HG02623 (cell line): Measurements from ENCODE around the gene GRIK1.
"Not testable (repeated sequence)": the region's sequence is repeated elsewhere in the genome, so short reads cannot be mapped to it uniquely, and the experiment has no call there.

Experiments
- ATAC-seq: cut with Tn5 transposase; IDR thresholded peaks from one replicate; pipeline ENCODE4 v1.9.1; 2021; ENCODE audit warnings: moderate library complexity; ENCODE audit not compliant: unreplicated experiment

The GRIK1 gene

DNA sequence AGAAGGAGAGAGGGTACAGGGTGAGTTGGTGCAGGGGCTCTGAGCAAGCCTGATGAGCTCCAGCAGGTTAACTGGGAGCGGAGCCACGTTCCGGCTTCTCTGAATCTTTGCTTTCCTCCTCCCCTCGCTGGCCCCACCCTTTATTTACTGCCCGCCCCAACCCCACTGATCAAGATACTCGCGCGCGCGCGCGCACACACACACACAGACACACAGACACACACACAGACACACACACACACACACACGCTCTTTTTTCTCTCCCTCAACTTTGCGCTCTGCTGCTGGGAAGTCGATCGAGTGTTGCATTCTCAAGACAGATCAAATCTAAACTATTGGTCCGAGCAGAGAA lies at the start of gene GRIK1:
Gene GRIK1, minus strand, starts transcription at position 73 of the 352 bp plus-strand sequence.
- ATAC-seq, result no peak

DNA sequence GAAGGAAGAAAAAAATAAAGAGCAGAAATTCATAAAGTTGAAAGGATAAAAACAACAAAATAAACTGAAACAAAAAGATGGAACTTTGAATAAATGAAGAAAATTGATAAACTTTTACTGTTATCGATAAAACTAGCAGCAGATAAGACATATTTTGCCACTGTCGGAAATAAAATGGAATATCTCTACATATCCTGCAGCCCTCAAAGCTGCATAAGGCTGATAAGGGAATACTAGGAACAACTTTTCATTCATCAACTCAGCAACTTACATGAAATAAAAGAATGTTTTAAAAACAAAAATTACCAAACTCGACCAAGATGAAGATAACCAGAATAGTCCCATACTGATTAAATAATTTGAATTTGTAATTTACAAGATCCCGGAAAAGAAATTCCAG lies 48.0 kb upstream of the GRIK1 start:
- no peak for ATAC-seq

DNA sequence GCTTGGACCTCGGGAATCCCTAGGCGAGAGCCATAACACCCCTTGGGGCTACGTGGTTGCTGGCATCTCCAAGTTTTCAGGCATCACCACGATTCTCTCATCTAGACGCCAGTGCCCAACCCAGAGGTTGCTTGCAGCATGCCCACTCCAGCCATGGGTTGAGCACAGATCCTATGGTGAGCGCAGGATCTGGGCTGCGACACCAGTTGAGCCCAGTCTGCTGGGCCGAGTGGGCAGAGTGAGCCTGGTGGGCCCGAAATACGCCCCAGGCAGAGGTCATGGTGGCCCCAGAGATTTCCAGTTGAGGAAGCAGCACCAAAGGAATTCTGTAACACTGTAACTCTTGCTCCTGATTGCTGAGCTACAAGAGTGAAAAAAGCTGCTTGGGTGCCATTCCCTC lies 46.1 kb upstream of the GRIK1 start:
- no peak for ATAC-seq

DNA sequence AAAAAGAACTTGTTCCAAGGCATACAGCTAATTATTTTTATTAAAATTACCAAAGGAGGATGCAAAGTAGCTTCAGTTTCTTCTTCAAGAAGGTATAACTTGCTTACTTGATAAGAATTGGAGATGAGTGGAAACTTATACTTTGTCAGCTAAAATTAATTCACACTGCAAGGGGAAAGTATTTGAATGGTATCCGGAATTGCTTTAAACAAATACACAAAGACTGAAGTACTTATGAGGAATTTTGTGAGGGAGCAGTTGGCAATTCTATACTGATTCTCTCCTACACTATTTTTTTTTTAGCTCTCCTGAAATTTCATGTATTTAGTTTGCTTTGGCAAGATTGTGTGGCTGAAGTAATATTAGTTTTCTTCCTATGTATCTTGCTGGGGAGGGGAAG lies 39.2 kb upstream of the GRIK1 start:
- ATAC-seq, result no peak

DNA sequence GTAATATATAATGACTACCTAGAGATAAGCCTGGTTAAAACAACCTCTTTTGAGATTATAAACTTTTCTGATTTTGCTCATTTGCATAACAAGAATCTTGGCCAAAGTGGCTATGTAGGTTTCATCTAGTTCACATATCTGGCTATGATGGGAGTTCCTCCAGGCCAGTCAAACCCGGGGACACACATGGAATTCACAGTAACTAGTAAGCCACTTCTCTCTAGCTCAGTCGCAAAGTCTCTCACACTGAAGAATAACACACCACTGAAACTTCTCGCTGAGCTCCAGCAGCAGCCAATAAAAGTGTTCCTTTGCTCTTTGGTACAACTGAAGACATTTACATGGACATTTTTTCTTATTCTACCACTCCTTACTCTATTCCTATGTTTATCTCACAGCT lies 36.0 kb upstream of the GRIK1 start:
- ATAC-seq, result no peak

DNA sequence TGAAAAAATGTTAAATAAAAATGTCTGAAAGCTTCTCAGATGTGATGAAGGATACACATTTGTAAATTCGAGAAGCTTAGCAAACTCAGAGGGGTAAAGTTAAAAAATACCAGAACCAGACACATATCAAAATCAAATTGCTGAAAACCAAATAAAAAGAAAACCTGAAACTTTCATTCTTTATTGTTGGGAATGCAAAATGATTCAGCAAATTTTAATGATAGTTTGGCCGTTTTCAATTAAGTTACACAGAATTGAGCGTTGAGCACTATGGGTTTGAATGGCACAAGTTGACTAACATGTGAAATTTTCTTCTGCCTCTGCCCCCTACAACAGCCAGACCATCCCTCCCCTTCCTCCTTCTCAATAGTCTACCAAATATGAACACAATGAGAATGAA lies 33.5 kb upstream of the GRIK1 start:
- no peak for ATAC-seq

DNA sequence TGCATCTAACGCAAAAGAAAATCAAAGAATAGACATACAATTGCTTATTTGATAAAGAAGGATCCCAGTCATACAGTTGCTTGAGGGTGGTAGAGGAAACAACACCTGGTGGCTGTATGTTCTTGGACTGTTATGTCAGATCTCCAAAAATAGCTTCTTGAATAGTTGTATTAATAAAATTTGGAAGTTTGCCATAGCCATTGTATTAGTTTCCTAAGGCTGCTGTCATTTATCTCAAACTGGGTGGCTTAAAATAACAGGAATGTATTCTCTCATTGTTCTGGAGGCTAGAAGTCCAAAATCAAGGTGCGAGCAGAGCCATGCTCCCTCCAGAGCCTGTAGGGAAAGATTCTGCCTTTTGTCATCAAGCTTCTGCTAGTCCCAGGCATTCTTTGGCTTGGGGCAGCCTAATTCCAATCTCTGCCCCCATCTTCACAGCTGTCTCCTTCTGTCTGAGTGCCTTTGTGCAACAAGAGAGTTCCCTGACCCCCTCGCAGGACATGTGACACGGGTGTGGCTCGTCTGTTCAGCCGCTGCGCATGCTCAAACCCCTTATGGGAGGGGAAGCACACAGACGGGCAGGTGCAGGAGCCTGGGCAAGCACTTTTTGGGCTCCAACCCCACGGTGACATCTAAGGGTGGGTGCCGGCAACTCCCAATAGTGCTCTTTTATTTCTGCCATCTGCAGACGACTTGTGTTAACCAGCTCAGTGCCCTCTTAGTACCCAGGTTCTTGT lies 21.7 kb upstream of the GRIK1 start:
- ATAC-seq, result no peak

DNA sequence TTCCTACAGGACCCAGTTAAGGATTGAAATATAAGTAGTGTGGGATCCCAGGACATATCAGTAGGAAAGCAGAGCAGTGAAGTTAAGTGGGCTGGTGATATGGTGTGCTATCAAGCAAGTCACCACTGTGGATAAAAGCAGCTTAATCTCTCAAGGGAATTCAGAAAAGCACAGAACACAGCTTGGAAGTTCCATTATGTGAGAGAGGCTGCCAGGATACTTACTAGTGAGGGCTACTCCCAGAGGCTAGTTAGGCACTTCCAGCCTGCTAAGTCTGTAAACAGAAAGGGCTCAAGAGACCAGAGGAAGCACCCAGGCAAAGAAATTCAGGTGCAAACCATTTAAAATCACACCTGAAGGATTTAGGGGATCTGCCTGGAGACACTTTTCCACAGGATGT lies 18.8 kb upstream of the GRIK1 start:
- ATAC-seq, result no peak

DNA sequence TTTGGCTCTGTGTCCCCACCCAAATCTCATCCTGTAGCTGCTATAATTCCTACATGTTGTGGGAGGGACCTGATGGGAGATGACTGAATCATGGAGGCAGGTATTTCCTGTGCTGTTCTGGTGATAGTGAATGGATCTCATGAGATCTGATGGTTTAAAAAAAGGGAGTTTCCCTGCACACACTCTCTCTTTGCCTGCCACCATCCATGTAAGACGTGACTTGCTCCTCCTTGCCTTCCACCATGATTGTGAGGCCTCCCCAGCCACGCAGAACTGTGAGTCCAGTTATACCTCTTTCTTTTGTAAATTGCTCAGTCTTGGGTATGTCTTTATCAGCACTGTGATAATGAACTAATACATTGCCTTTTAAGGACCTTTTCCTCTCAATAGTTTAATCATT lies 18.2 kb upstream of the GRIK1 start:
- not testable (repeated sequence) for ATAC-seq

DNA sequence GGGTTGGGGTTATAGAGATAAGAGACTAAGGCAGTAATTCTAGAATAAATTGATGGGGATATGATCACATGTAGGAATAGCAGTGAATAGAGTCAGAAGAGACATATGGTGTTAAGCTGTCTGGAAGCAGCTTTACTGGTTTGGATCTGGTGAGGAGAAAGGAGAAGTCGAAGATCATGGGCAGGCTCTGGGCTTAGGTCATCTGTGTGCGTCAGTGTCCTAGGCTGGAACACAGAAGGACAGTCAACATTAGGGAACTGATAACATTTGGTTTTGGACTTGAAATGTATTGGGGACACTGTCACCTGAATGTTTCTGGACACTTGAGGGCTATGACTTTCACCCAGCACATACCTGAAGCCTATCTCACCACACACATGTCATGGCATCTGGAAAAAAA lies 13.9 kb upstream of the GRIK1 start:
- no peak for ATAC-seq

DNA sequence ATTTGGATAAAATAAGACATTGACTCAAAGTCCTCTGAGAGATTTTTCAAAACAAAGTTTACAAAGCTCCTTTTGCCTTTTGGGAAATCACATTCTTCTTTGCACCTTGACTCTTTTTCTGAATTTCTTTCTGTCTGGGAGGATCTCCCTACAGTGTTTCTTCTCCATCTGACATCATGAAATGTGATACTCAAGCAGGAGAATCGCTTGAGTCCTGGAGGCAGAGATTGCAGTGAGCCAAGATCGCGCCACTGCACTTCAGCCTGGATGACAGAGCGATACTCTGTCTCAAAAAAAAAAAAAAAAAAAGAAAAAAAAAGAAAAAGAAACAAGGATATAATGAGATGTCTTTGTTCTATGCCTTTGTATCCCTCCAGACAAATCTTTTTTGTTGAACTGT lies 13.3 kb upstream of the GRIK1 start:
- no peak for ATAC-seq

DNA sequence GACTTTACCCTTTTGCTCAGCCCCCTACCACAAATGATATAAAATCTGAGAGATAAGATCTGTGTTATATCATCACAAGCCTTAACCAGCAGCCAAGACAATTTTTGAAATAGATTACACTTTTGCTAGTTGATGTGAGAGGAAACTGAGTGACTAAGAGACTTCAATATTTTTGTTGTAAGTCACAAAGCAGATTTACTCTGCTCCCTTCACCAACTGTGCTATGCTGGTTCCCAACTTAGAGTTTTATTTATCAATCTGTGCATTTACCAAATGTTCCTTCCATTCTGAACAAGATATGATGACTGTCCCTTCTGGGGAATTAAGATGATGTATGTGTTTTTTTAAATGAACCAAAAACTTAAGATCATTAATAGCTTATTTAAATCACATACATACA lies 12.1 kb upstream of the GRIK1 start:
- no peak for ATAC-seq

DNA sequence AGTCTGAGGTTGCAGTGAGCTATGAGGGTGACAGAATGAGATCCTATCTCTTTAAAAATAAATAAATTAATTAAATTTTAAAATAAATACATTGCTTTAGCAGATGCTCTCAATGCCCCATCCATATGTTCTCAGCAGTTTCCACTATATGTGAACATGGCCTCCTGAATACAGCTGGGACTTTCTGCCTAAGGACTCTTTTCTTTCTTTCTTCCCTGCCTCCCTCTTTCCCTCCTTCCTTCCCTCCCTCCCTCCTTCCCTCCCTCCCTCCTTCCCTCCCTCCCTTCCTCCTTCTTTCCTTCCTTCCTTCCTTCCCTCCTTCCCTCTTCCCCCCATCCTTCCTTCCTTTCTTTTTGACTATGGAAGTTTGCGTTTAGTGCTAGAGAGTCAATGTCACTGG lies 10.2 kb upstream of the GRIK1 start:
- no peak for ATAC-seq

DNA sequence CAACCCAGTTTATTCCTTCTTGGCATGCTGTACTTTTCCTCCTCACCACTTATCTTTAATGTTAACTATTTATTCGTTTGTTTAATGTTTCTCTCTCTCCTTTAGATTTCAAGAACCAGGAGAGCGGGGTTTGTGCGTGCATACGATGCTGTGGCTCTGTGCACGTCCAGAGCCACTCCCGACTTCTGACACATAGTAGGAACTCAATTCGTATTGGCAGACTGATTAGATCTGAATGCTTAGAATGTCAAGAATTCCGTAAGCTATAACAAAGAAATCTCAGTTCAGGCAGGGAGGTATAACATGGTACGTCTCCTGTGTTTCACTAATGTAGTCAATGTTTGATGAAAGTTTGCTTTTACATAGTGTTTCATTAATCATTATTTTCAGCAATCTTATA lies 7.3 kb upstream of the GRIK1 start:
- ATAC-seq, result no peak

DNA sequence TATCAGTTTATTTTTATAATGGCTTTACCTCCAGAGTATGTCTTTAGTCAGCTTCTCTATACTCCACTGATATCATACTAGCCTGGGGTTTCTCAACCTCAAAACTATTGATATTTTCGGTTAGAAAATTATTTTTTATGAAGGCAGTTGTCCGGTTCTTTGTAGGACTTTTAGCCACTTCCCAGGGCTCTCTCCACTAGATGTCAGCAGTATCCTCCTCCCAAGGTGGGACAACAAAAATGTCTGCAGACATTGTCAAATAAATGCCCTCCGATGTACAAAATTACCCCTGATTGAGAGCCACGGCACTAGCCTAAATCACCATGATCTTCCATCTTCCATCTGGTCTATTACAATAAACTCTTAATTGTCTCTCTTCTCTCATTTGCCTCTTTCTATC lies 4.1 kb upstream of the GRIK1 start:
- ATAC-seq, result no peak

DNA sequence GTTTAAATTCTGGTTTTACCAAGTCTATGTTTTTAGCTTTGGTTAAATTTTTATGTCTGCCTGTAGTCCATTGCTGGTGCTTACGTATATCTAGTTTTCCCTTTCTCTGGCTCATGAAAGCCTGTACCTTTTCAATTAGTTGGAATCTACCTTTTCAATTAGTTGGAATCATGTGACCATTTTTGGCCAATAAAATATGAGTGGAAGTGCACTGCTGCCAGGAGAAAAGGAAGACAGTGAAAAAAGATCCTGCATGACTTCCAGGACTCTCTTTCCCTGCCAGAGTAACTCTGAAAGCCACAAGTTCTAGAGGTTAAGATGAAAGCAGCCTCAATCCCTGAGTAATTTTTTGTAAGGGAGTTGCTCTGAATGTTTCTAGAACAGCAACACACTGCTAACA lies 2.2 kb upstream of the GRIK1 start:
- no peak for ATAC-seq

DNA sequence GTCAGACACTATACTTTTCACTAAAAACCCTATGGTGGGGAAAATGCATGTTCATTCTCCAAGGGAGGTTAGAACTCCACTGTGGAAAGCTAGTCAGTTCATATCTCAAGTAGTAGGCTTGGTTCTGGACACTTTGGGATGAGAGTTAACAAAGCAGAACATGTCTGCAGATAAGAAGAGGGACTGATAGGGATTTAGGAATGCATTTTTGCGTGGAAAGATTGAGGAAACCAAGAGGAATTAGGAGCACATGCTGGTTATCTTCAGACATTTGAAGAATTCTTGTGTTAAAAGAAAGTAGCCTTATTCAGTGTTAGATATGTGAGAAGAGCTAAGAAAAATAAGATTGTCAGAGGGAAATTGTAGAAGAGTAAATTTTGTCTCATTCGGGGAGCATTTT lies 1.2 kb upstream of the GRIK1 start:
- ATAC-seq, result no peak

DNA sequence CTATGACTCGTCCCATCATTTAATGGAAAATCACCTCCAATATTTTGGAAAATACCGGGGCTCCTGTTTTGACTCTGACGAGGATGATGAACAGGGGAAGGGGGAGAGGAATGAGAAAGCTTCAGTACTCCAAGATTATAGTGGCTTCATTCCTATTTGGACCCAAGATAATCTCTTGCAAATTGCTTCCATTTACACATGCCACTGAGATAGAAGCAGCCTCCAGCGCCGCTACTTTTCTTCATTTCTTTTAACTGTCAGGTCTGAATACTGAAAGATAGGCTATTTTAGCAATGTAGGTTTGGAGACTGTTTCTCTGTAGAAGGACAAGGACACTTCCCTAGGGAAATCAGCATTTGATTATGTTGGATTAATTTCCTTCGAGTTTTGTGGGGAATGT lies 565 bp upstream of the GRIK1 start:
- ATAC-seq, result no peak

DNA sequence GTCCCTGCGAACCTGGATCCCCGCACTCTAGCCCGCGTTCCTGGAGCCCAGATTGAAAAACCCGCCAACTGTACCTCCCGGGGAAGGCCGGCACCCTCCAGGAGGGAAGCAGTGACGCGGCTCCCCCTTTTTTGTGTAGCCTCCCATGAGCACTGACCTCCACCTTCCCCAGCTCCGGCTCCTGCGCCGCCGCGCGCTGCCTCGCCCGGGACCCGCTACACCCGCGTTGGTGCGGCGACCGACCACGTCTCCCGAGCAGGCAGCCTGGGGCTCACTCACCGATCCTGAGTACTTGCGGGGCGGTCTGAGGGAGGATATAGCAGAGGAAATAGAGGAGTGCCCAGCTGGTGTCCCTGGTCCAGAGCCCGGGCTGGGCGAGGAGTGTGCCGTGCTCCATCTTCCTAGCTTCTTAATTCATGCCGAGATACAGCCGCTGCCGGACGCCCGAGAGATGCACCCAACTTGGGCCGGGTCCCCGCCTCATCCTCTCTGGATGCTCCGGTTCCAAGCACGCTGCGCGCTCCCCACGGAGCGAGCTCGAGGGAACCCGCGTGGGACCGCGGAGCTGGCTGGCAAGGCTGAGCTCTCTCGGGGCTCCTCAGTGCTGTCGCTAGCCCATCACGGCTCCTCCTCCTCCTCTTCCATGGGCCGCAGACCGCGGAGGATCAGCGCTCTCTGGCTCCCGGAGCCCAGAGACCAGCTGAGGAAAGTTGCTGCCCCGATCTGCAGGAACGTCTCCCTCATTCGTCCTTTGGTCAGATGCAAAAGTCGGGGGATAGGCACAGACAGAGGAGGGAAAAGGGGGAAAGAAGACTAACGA lies 482 bp downstream of the GRIK1 start:
- no peak for ATAC-seq

DNA sequence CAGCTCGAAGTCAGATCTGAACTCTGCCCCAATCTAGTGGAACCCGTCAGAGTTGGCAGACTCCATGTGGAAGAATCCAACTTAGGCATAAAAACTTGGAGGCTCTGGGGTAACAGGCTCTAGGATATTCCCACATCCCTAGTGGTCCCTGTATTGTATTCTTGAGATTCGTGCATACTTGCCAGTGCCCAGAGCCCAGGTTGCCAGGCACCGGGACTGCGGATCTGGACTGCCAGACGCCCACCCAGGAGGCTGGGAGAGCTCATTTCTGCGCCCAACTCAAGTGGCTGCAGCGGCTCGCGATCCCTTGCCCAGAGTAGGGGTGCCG lies 1.1 kb downstream of the GRIK1 start:
- no peak for ATAC-seq

DNA sequence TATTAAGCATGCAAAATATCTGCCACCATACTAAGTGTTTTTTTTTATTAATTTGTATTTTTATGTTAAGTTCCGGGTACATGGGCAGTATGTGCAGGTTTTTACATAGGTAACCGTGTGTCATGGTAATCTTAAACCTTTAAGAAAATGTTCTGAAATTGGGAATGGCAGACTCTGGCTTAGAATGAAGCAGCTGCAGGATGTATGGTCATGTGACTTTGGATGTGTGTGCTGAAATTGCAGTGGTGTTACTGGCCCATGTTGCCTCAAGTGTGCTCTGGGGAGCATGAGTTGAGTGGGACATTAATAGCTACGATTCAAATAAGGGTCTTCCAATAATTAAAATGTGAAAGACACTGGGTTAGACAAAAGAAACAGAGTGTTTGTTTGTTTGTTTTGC lies 6.7 kb downstream of the GRIK1 start:
- ATAC-seq, result no peak

DNA sequence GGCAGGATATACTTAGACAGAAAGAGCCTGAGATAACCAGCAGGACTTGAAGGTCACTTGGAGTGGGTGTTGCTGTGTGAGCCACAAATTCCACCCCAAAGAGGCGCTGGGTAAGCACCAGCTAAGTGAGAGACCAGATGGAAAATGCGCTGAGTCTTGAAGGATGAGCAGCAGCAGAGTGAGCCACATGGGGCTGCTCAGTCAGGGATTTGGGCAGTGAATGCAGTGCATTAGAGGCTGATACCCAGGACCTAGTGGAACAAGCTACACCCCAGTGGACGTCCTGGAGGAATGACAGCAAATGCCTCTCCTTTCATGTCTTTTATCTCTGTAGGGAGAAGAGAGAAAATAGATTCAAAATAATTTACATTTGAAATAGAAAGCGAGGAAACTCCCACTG lies 11.3 kb downstream of the GRIK1 start:
- no peak for ATAC-seq

DNA sequence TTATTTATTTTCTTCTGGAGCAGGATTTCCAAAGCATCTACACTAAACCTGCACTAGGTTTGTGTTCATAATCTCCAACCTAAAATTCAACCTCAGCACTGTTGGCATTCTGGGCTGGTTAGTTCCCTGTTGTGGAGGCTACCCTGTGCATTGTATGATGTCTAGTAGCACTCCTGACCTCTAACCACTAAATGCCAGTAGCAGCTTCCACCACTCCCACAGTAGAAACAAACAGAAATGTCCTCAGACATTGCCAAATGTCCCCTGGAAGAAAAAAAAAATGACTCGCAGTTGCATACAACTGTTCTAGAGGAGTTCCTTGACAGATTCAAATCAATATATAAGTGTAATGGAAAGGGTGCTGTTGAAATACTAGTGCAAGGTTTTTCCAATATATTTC lies 18.9 kb downstream of the GRIK1 start:
- no peak for ATAC-seq
